8988T (cell line): ENCODE data around the gene C12orf42.

ENCODE experiments used
- DNase-seq: peaks from one replicate; pipeline ENCODE4 v3.0.0; 2011

Gene C12orf42

GRCh38 chr12:103495469-103496456 lies at the start of gene C12orf42:
TSS of gene C12orf42 (minus strand) at chr12:103495968. CDS start at chr12:103478426, 17,542 bp downstream.
- DNase-seq: no peak

GRCh38 chr12:103542078-103542477 lies 46.3 kb upstream of the C12orf42 start:
- no peak for DNase-seq

GRCh38 chr12:103540319-103540718 lies 44.6 kb upstream of the C12orf42 start:
- DNase-seq: no peak

GRCh38 chr12:103538397-103538796 lies 42.6 kb upstream of the C12orf42 start:
- no peak for DNase-seq

- no peak for DNase-seq
Observed at GRCh38 chr12:103530307-103531066, 34.7 kb upstream of the C12orf42 start.

GRCh38 chr12:103529306-103529705 lies 33.5 kb upstream of the C12orf42 start:
- no peak for DNase-seq

GRCh38 chr12:103524238-103524875 lies 28.6 kb upstream of the C12orf42 start:
- no peak for DNase-seq

- no peak for DNase-seq
Observed at GRCh38 chr12:103523771-103524170, 28.0 kb upstream of the C12orf42 start.

- no peak for DNase-seq
Observed at GRCh38 chr12:103520686-103521215, 25.0 kb upstream of the C12orf42 start.

- no peak for DNase-seq
Observed at GRCh38 chr12:103519632-103520031, 23.9 kb upstream of the C12orf42 start.

GRCh38 chr12:103518899-103519298 lies 23.1 kb upstream of the C12orf42 start:
- no peak for DNase-seq

- DNase-seq: no peak
Observed at GRCh38 chr12:103517161-103517560, 21.4 kb upstream of the C12orf42 start.

- DNase-seq: no peak
Observed at GRCh38 chr12:103515341-103515740, 19.6 kb upstream of the C12orf42 start.

- no peak for DNase-seq
Observed at GRCh38 chr12:103513875-103514274, 18.1 kb upstream of the C12orf42 start.

- no peak for DNase-seq
Observed at GRCh38 chr12:103505371-103506236, 9.8 kb upstream of the C12orf42 start.

GRCh38 chr12:103504606-103505005 lies 8.8 kb upstream of the C12orf42 start:
- DNase-seq: no peak

GRCh38 chr12:103503546-103504480 lies 8.0 kb upstream of the C12orf42 start:
- no peak for DNase-seq

- DNase-seq: no peak
Observed at GRCh38 chr12:103501447-103501846, 5.7 kb upstream of the C12orf42 start.

GRCh38 chr12:103499571-103499970 lies 3.8 kb upstream of the C12orf42 start:
- no peak for DNase-seq

GRCh38 chr12:103498990-103499389 lies 3.2 kb upstream of the C12orf42 start:
- DNase-seq: no peak
